H1 (cell line): ENCODE measurements around the gene ZNF44. TPM values are rescaled to one million over a fixed set of nuclear protein-coding genes. Genes with fewer than 3 reads are reported as not detected.

Experiments used
- CTCF ChIA-PET: fragments of 300-600 bp; sonication (Branson Sonifier 250); formaldehyde crosslinking; loops from one replicate; lab custom pipeline; 2021; ENCODE audit not compliant: partially characterized antibody; lab: Charles Lee
- POLR2A ChIA-PET: fragments of 300-600 bp; sonication (Branson Sonifier 250); formaldehyde crosslinking; loops from one replicate; lab custom pipeline; 2021; ENCODE audit warnings: inconsistent platforms; ENCODE audit not compliant: partially characterized antibody; lab: Charles Lee
- DNase-seq, 2 experiments: peaks; one replicate each; pipeline versions ENCODE4 v3.0.0 to v3.0.0-alpha.2; 2010 to 2022; ENCODE audit warnings: low spot score in 2 of 2, low read depth in 1 of 2, mixed read lengths in 1 of 2
- FAIRE-seq: peaks from 2 replicates; lab custom pipeline; 2011; peaks lifted over from hg19 to GRCh38; lab: Jason Lieb, UNC
- H2AFZ ChIP-seq: 2 replicates; pipeline ENCODE4 v1.8.1; 2012; ENCODE audit warnings: low read length, inconsistent platforms
- H2AK5ac ChIP-seq: 2 replicates; pipeline ENCODE4 v1.6.1; 2013; ENCODE audit warnings: low read depth, low read length
- H2BK120ac ChIP-seq: replicated peaks from 2 replicates; pipeline ENCODE3; 2013; ENCODE audit warnings: low read depth, low read length, inconsistent platforms
- H2BK12ac ChIP-seq: 2 replicates; pipeline ENCODE4 v1.6.1; 2013; ENCODE audit warnings: low read depth, low read length
- H2BK15ac ChIP-seq: 2 replicates; pipeline ENCODE4 v1.6.1; 2013; ENCODE audit warnings: low read length
- H2BK20ac ChIP-seq: 2 replicates; pipeline ENCODE4 v1.6.1; 2013; ENCODE audit warnings: low read length
- H2BK5ac ChIP-seq: 2 replicates; pipeline ENCODE4 v1.6.1; 2013; ENCODE audit warnings: low read depth, low read length
- H3K14ac ChIP-seq: 2 replicates; pipeline ENCODE4 v1.6.1; 2013; ENCODE audit warnings: inconsistent platforms; ENCODE audit not compliant: insufficient read length
- H3K18ac ChIP-seq: 2 replicates; pipeline ENCODE4 v1.6.1; 2013; ENCODE audit warnings: low read length; ENCODE audit errors: extremely low read depth
- H3K23ac ChIP-seq: 2 replicates; pipeline ENCODE4 v1.6.1; 2013; ENCODE audit warnings: inconsistent platforms; ENCODE audit not compliant: insufficient read length
- H3K23me2 ChIP-seq: 2 replicates; pipeline ENCODE4 v1.6.1; 2013; ENCODE audit warnings: low read depth, low read length
- H3K27ac ChIP-seq: 2 replicates; pipeline ENCODE4 v1.6.1; 2011; ENCODE audit warnings: low read depth, low read length, inconsistent platforms
- H3K27me3 ChIP-seq, 4 experiments: replicated peaks in 1 of 4; 1 replicate in 1 of 4; 2 replicates in 3 of 4; pipeline versions ENCODE4 v1.6.1 to v1.8.1; 2011 to 2013; ENCODE audit warnings: low read length in 3 of 4, mild to moderate bottlenecking in 3 of 4, inconsistent platforms in 2 of 4, mixed read lengths in 2 of 4, moderate library complexity in 1 of 4; ENCODE audit not compliant: control insufficient read depth in 3 of 4, insufficient read depth in 3 of 4; ENCODE audit errors: extremely low read depth in 1 of 4
- H3K36me3 ChIP-seq, 4 experiments: 2 replicates each; pipeline versions ENCODE4 v1.6.1 to v1.8.1; 2011 to 2013; ENCODE audit warnings: mild to moderate bottlenecking in 4 of 4, low read length in 3 of 4, moderate library complexity in 2 of 4, control low read depth in 1 of 4, inconsistent platforms in 1 of 4; ENCODE audit not compliant: insufficient read depth in 4 of 4, control insufficient read depth in 2 of 4
- H3K4ac ChIP-seq: replicated peaks from 2 replicates; pipeline ENCODE3; 2013; ENCODE audit warnings: low read length, low read depth, mixed read lengths, inconsistent platforms; ENCODE audit not compliant: insufficient read length
- H3K4me1 ChIP-seq, 4 experiments: replicated peaks in 1 of 4; 1 replicate in 1 of 4; 2 replicates in 3 of 4; pipeline versions ENCODE4 v1.6.1 to v1.8.1; 2011 to 2013; ENCODE audit warnings: low read length in 3 of 4, inconsistent platforms in 2 of 4, mixed read lengths in 1 of 4; ENCODE audit not compliant: insufficient read depth in 4 of 4, control insufficient read depth in 3 of 4
- H3K4me2 ChIP-seq, 2 experiments: 2 replicates each; pipeline versions ENCODE4 v1.6.1 to v1.8.1; 2011 to 2013; ENCODE audit warnings: low read depth in 2 of 2, low read length in 2 of 2, control low read depth in 1 of 2, inconsistent platforms in 1 of 2, mild to moderate bottlenecking in 1 of 2; ENCODE audit not compliant: insufficient read depth in 1 of 2
- H3K4me3 ChIP-seq, 4 experiments: fragments of 200-600, 300-600 bp in 1 of 4; sonication (generic), shearing (Covaris generic), sonication (Bioruptor Twin) in 1 of 4; 2 replicates each; pipeline versions ENCODE4 v1.5.1 to v1.8.1; 2011 to 2016; ENCODE audit warnings: low read length in 4 of 4, low read depth in 3 of 4, control low read depth in 2 of 4, inconsistent platforms in 2 of 4, mild to moderate bottlenecking in 2 of 4, mixed read lengths in 1 of 4, moderate library complexity in 1 of 4; ENCODE audit not compliant: insufficient read depth in 2 of 4; ENCODE audit errors: extremely low read depth in 1 of 4
- H3K56ac ChIP-seq: replicated peaks from 2 replicates; pipeline ENCODE3; 2013; ENCODE audit warnings: low read depth, mild to moderate bottlenecking, mixed read lengths, low read length, inconsistent platforms; ENCODE audit not compliant: insufficient read length
- H3K79me1 ChIP-seq: 2 replicates; pipeline ENCODE4 v1.6.1; 2013; ENCODE audit warnings: low read depth, low read length, control low read depth
- H3K79me2 ChIP-seq, 2 experiments: 2 replicates each; pipeline versions ENCODE4 v1.6.1 to v1.8.1; 2012 to 2013; ENCODE audit warnings: low read length in 2 of 2, mild to moderate bottlenecking in 2 of 2, inconsistent platforms in 1 of 2; ENCODE audit not compliant: insufficient read depth in 2 of 2, control insufficient read depth in 1 of 2
- H3K9ac ChIP-seq, 4 experiments: replicated peaks in 1 of 4; 1 replicate in 1 of 4; 2 replicates in 3 of 4; pipeline versions ENCODE4 v1.6.1 to v1.8.1; 2011 to 2013; ENCODE audit warnings: low read depth in 3 of 4, low read length in 3 of 4, control low read depth in 2 of 4, mild to moderate bottlenecking in 2 of 4, moderate library complexity in 2 of 4, inconsistent platforms in 1 of 4; ENCODE audit errors: extremely low read depth in 1 of 4
- H3K9me3 ChIP-seq, 2 experiments: 2 replicates each; pipeline versions ENCODE4 v1.6.1 to v1.8.1; 2012 to 2013; ENCODE audit warnings: mild to moderate bottlenecking in 2 of 2, moderate library complexity in 2 of 2, control low read depth in 1 of 2, inconsistent platforms in 1 of 2, low read depth in 1 of 2, low read length in 1 of 2, mixed read lengths in 1 of 2; ENCODE audit not compliant: insufficient read depth in 2 of 2
- H4K20me1 ChIP-seq, 2 experiments: replicated peaks in 1 of 2; 2 replicates each; pipeline versions ENCODE3 to v1.8.1; 2011 to 2013; ENCODE audit warnings: inconsistent platforms in 2 of 2, low read length in 2 of 2, mild to moderate bottlenecking in 1 of 2; ENCODE audit not compliant: insufficient read depth in 2 of 2, control insufficient read depth in 1 of 2
- H4K5ac ChIP-seq: 2 replicates; pipeline ENCODE4 v1.6.1; 2013; ENCODE audit warnings: low read length, low read depth, mixed read lengths, inconsistent platforms; ENCODE audit not compliant: insufficient read length
- H4K8ac ChIP-seq: 2 replicates; pipeline ENCODE4 v1.8.0; 2013; ENCODE audit warnings: mild to moderate bottlenecking, moderate library complexity, low read length, inconsistent platforms; ENCODE audit not compliant: insufficient read depth; ENCODE audit errors: extremely low read depth
- H4K91ac ChIP-seq: replicated peaks from 2 replicates; pipeline ENCODE3; 2013; ENCODE audit warnings: low read length, mixed read lengths, inconsistent platforms; ENCODE audit not compliant: insufficient read length
- BCL11A ChIP-seq, 2 experiments: IDR thresholded peaks; one replicate each; pipeline ENCODE4 v1.6.1; 2011; ENCODE audit warnings: low read depth in 2 of 2, low read length in 2 of 2, mild to moderate bottlenecking in 2 of 2
- MAFK ChIP-seq: IDR thresholded peaks from 2 replicates; pipeline ENCODE4 v1.6.1; 2012; ENCODE audit warnings: low read depth, mild to moderate bottlenecking, improper control_type of control experiment, low read length
- TEAD4 ChIP-seq: IDR thresholded peaks from 2 replicates; pipeline ENCODE4 v1.6.1; 2012; ENCODE audit warnings: low read depth, low read length, inconsistent platforms, mixed read lengths
- WGBS, 2 experiments: shearing (Covaris generic) in 1 of 2; methylation state at CpG; one replicate each; pipeline versions ENCODE4 v1.1.6 to v1.1.7; 2013 to 2015; ENCODE audit warnings: low lambda C conversion rate in 2 of 2, mixed read lengths in 2 of 2, inconsistent platforms in 1 of 2, low coverage in 1 of 2, missing lambda C conversion rate in 1 of 2; ENCODE audit not compliant: insufficient replicate concordance in 2 of 2, insufficient coverage in 1 of 2, insufficient read length in 1 of 2; ENCODE audit errors: extremely low coverage in 1 of 2, missing lambda C conversion rate in 1 of 2; 5-methylcytosine and 5-hydroxymethylcytosine counted together
- polyA plus RNA-seq, 7 experiments: library from polyadenylated mRNA; depleted of rRNA in 3 of 7; stranded (reverse) in 5 of 7; unstranded in 2 of 7; fragments of >200 nt in 5 of 7; fragments of 200-250 nt in 2 of 7; gene quantifications; 1 replicate in 5 of 7; 2 replicates in 1 of 7; 4 replicates in 1 of 7; pipeline versions ENCODE4 v1.2.1 to v1.2.3, GENCODE V29; 2011 to 2013; ENCODE audit warnings: missing spikeins in 2 of 7, mixed read lengths in 2 of 7
- total RNA-seq: library from RNA; stranded (reverse); fragmentation: NEBNext Ultra II Directional; extraction: Animal tissue kit (Norgen Biotek cat#: 25700); gene quantifications from 2 replicates; pipeline ENCODE4 v1.2.1, GENCODE V29; 2021
- TF ChIP-seq, protein P1 (sequence below): IDR thresholded peaks from 2 replicates; pipeline ENCODE4 v1.6.1; 2011; ENCODE audit warnings: low read length, improper control_type of control experiment

ZNF44 gene
- total and polyA plus RNA-seq, 2 of the 8 experiments (the other 6 are each of a cell fraction or from before 2014, with no cell fraction given), result 1.3 to 2.8 TPM

DNA sequence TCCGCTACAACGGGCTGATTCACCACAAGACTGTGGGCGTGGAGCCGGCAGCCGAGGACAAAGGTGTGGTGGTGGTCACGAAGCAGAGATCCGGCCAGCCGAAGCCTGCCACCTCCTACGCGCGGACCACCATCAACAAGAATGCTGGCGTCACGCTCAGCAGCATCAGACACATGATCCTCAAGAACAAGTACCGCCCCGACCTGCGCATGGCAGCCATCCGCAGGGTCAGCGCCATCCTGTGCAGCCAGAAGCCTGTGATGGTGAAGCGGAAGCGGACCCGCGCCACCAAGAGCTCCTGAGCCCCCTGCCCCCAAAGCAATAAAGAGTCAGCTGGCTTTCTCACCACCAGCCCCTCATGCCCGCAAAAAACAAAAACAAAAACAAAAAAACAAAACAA lies 34.4 kb downstream of the ZNF44 start:
- TF ChIP-seq TEAD4 (no peak), BCL11A (IDR thresholded peaks at IDR 0.05; ENCODE audit: low read depth in 2 of 2, low read length in 2 of 2) (no peak), MAFK (no peak)
- TF ChIP-seq, protein P1, sequence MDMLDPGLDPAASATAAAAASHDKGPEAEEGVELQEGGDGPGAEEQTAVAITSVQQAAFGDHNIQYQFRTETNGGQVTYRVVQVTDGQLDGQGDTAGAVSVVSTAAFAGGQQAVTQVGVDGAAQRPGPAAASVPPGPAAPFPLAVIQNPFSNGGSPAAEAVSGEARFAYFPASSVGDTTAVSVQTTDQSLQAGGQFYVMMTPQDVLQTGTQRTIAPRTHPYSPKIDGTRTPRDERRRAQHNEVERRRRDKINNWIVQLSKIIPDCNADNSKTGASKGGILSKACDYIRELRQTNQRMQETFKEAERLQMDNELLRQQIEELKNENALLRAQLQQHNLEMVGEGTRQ, result no peak
- TF ChIP-seq, all 59 proteins: peak for 0
- no peak overlapping the region for H3K18ac ChIP-seq
- no peak overlapping the region for H2BK120ac ChIP-seq
- POLR2A ChIA-PET, result interaction anchor here (0.7 kb wide), 1 partner anchor 170 kb away, joined by 3 read pairs; no protein-coding TSS in a partner anchor
- H3K9me3 ChIP-seq, result peaks cover 22 to 61% of the 10 kb centered on the region in 2 experiments
- FAIRE-seq, result no peak
- no peak overlapping the region for H3K27ac ChIP-seq
- no peaks in the 10 kb centered on the region for H4K20me1 ChIP-seq
- no peaks in the 10 kb centered on the region for H3K79me1 ChIP-seq
- DNase-seq, result no peak
- CTCF ChIA-PET, result no interaction called here
- H3K36me3 ChIP-seq, result no peaks in the 10 kb centered on the region
- no peak overlapping the region for H3K56ac ChIP-seq
- no peaks in the 10 kb centered on the region for H3K27me3 ChIP-seq
- H3K4me1 ChIP-seq, result no peaks in the 10 kb centered on the region
- no peak overlapping the region for H4K5ac ChIP-seq
- H3K79me2 ChIP-seq, result no peaks in the 10 kb centered on the region
- H4K8ac ChIP-seq, result no peak overlapping the region
- no peak overlapping the region for H3K14ac ChIP-seq
- no peak overlapping the region for H2BK15ac ChIP-seq
- H3K23me2 ChIP-seq, result no peaks in the 10 kb centered on the region
- H3K4ac ChIP-seq, result no peak overlapping the region
- no peak overlapping the region for H2BK5ac ChIP-seq
- no peak overlapping the region for H4K91ac ChIP-seq
- no peak overlapping the region for H2BK12ac ChIP-seq
- no peak overlapping the region for H3K9ac ChIP-seq
- H2AFZ ChIP-seq, result no peak overlapping the region
- no peak overlapping the region for H2BK20ac ChIP-seq
- H3K23ac ChIP-seq, result no peak overlapping the region
- no peak overlapping the region for H3K4me2 ChIP-seq
- H2AK5ac ChIP-seq, result no peak overlapping the region
- 87% methylated on average over 22 of the region's 23 CpGs; no CpG with 5 or more reads in 1 of the 2 experiments for WGBS, 2 experiments
- no peak overlapping the region for H3K4me3 ChIP-seq
